HG03064 (cell line): ENCODE results near the gene TPST2.
"Not testable (repeated sequence)": the region's sequence is repeated elsewhere in the genome, so short reads cannot be mapped to it uniquely, and the experiment has no call there.

Source experiments
- ATAC-seq: cut with Tn5 transposase; IDR thresholded peaks from one replicate; pipeline ENCODE4 v1.9.1; 2021; ENCODE audit warnings: low read depth; ENCODE audit not compliant: unreplicated experiment

The TPST2 gene

GRCh38 chr22:26589845-26590736 is at the start of gene TPST2:
Gene TPST2, minus strand, starts transcription at chr22:26590132. Its CDS starts 48,502 bp downstream, at chr22:26541630.
- no peak for ATAC-seq

GRCh38 chr22:26636296-26636695 is 46.4 kb upstream of the TPST2 start:
- no peak for ATAC-seq

GRCh38 chr22:26635117-26635516 is 45.2 kb upstream of the TPST2 start:
- ATAC-seq: no peak

GRCh38 chr22:26634189-26634588 is 44.3 kb upstream of the TPST2 start:
- no peak for ATAC-seq

- no peak for ATAC-seq
These were observed 42.7 kb upstream of the TPST2 start for GRCh38 chr22:26632422-26633155.

GRCh38 chr22:26631282-26631681 is 41.4 kb upstream of the TPST2 start:
- ATAC-seq: no peak

- ATAC-seq: no peak
These were observed 40.2 kb upstream of the TPST2 start for GRCh38 chr22:26629988-26630761.

GRCh38 chr22:26624803-26625202 is 34.9 kb upstream of the TPST2 start:
- ATAC-seq: no peak

GRCh38 chr22:26623984-26624383 is 34.1 kb upstream of the TPST2 start:
- ATAC-seq: no peak

GRCh38 chr22:26621663-26622062 is 31.7 kb upstream of the TPST2 start, which contains the start of gene CRYBA4:
Gene CRYBA4, plus strand, starts transcription at chr22:26621963. Its CDS starts 634 bp downstream, at chr22:26622597.
- ATAC-seq: no peak

GRCh38 chr22:26620197-26620596 is 30.3 kb upstream of the TPST2 start:
- ATAC-seq: no peak

GRCh38 chr22:26619510-26619909 is 29.6 kb upstream of the TPST2 start:
- no peak for ATAC-seq

- no peak for ATAC-seq
These were observed 28.5 kb upstream of the TPST2 start for GRCh38 chr22:26618455-26618854.

- ATAC-seq: no peak
These were observed 27.6 kb upstream of the TPST2 start, which contains the start of gene CRYBB1 for GRCh38 chr22:26617271-26618199. Gene CRYBB1, minus strand, starts transcription at chr22:26618027. Its CDS starts 1,708 bp downstream, at chr22:26616319.

- no peak for ATAC-seq
These were observed 26.7 kb upstream of the TPST2 start for GRCh38 chr22:26616650-26617049.

GRCh38 chr22:26615830-26616435 is 26.0 kb upstream of the TPST2 start:
- no peak for ATAC-seq

GRCh38 chr22:26615149-26615548 is 25.2 kb upstream of the TPST2 start:
- ATAC-seq: no peak

- ATAC-seq: no peak
These were observed 24.4 kb upstream of the TPST2 start for GRCh38 chr22:26614322-26614721.

- ATAC-seq: not testable (repeated sequence)
These were observed 23.8 kb upstream of the TPST2 start for GRCh38 chr22:26613753-26614152.
